SU-DHL-6 (cell line): ENCODE results near the gene MLYCD.

Experiments
- CTCF ChIP-seq: fragments of 200-600 bp; sonication (generic); IDR thresholded peaks from one replicate; pipeline ENCODE4 v1.5.1; 2017; ENCODE audit warnings: antibody characterized with exemption, mild to moderate bottlenecking, low read length, moderate library complexity; ENCODE audit not compliant: insufficient read depth, poor library complexity, severe bottlenecking
- EZH2phosphoT487 ChIP-seq: fragments of 200-600 bp; sonication (generic), shearing (Covaris generic); conservative IDR thresholded peaks from 2 replicates; pipeline ENCODE4 v1.6.1; 2018; ENCODE audit warnings: mild to moderate bottlenecking, antibody characterized with exemption, low read length, moderate library complexity, mixed read lengths

GRCh38 chr16:83862661-83863060 lies 36.3 kb upstream of the MLYCD start:
- TF ChIP-seq CTCF (no peak), EZH2phosphoT487 (no peak)
